T-helper 22 cell (primary cell): Measurements from ENCODE around the gene FTSJ1.
"Not testable (repeated sequence)": the region's sequence is repeated elsewhere in the genome, so short reads cannot be mapped to it uniquely, and the experiment has no call there.

ENCODE experiments used
- DNase-seq: peaks from one replicate; pipeline ENCODE4 v3.0.0-alpha.2; 2020; ENCODE audit warnings: low read depth

The FTSJ1 gene, protein sequence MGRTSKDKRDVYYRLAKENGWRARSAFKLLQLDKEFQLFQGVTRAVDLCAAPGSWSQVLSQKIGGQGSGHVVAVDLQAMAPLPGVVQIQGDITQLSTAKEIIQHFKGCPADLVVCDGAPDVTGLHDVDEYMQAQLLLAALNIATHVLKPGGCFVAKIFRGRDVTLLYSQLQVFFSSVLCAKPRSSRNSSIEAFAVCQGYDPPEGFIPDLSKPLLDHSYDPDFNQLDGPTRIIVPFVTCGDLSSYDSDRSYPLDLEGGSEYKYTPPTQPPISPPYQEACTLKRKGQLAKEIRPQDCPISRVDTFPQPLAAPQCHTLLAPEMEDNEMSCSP

GRCh38 chrX:48475774-48476577 lies at the start of gene FTSJ1:
TSS of gene FTSJ1 (plus strand) at chrX:48476199. CDS start at chrX:48478048, 1,849 bp downstream.
- DNase-seq: peak; percentile 86

- not testable (repeated sequence) for DNase-seq
These were observed 48.8 kb upstream of the FTSJ1 start for GRCh38 chrX:48427027-48427716.

GRCh38 chrX:48429606-48430005 lies 46.4 kb upstream of the FTSJ1 start:
- not testable (repeated sequence) for DNase-seq

- not testable (repeated sequence) for DNase-seq
These were observed 45.8 kb upstream of the FTSJ1 start for GRCh38 chrX:48430166-48430565.

DNA sequence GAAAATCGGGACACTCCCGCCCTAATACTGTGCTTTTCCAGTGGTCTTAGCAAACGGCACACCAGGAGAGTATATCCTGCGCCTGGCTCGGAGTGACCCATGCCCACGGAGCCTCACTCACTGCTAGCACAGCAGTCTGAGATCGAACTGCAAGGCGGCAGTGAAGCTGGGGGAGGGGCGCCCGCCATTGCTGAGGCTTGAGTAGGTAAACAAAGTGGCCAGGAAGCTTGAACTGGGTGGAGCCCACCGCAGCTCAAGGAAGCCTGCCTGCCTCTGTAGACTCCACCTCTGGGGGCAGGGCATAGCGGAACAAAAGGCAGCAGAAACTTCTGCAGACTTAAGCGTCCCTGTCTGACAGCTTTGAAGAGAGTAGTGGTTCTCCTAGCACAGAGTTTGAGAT lies 42.3 kb upstream of the FTSJ1 start:
- not testable (repeated sequence) for DNase-seq

DNA sequence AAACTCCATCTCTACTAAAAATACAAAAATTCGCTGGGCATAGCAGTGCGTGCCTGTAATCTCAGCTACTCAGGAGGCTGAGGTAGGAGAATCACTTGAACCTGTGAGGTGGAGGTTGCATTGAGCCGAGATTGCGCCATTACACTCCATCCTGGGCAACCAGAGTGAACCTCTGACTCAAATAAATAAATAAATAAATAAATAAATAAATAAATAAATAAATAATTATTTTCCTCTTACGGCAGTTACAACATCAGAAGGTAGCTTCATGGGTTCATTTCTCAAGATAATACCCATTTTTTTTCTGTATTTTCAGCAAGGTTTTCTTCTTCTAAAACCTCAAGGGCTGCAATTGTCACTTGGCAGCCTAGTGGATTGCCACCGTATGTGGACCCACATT lies 28.8 kb upstream of the FTSJ1 start:
- not testable (repeated sequence) for DNase-seq

GRCh38 chrX:48450076-48450475 lies 25.9 kb upstream of the FTSJ1 start:
- no peak for DNase-seq

DNA sequence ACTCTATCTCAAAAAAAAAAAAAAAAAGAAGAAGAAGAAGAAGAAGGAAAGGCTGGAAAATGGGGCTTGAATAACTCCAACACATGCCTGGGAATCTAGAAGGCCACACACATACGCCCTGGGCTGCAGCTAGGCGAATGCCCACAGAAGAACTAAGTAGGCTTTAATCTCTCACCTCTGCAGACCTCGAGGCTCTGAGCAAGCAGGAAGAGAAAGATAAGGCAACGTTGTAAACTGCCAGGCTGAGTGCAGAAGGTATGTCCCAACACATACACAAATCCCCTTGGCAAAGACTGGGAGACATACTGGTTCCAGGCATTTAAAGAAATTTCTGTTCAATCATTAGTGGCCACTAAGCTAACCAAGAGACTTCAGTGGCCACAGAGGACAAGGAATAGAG lies 24.3 kb upstream of the FTSJ1 start:
- DNase-seq: no peak

DNA sequence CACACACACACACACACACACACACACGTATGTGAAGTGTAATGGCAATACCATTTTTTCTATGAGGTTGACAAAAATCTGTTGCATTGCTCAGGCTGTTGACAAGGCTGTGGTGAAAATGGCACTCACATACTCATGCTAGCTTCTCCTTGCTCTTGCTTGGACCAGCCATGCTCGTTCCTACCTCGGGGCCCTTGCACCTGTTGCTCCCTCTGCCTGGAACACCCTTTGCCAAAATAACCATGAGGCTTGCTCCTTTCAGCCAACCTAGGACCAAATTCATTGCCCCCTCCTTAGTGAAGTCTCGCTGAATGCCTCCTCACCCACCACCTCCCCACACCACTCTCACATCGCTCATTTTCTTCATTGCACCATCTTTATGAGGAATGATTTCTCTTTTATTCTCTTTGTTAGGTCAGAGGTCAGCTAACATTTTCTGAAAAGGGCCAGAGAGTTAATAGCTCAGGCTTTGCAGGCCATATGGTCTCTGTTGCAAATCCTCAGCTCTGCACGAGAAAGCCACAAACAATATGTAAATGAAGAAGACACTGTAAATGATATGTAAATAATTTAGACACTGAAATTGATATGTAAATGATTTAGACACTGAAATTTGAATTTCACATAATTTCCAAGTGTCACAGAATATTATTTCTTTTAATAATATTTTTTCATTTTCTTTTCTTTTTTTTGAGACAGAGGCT lies 19.2 kb upstream of the FTSJ1 start:
- no peak for DNase-seq

GRCh38 chrX:48458711-48459110 lies 17.3 kb upstream of the FTSJ1 start:
- DNase-seq: no peak

DNA sequence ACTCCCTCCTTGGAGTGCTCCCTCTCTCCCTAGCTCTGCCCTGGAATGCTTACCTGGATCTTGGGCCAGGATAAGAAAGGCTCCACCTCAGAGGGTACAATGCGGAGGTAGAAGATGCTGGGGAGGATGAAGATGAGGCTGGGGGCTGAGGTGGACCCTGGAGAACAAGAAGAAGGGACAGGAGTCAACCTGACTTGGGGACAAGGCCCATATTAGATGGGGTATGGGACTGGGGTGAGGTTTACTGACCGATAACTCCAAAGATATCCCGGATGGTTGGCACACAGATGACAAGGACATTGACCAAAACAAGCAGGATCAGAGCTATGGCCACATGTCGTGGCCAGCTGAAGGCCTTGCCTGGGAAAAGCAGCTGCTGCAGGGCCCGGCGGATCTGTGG lies 16.5 kb upstream of the FTSJ1 start:
- DNase-seq: no peak

DNA sequence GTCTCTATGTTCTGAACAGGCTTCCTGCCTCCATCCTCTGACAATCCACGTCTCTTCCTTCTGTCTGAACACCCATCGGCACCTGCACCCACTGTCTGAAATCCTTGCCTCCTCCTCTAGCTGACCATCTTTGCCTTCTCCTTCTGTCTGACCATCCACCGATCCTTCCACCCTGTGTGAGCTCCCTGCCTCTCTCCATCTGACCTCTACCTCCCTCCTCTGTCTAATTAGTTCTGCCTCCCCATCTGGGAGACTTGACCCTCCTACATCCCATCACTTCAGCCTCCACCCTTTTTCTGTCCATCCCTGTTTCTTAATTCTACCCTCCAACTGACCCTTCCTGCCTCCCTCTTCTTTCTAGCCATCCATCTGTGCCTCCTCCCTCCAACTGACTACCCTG lies 16.0 kb upstream of the FTSJ1 start:
- no peak for DNase-seq

GRCh38 chrX:48460606-48461005 lies 15.4 kb upstream of the FTSJ1 start:
- no peak for DNase-seq

DNA sequence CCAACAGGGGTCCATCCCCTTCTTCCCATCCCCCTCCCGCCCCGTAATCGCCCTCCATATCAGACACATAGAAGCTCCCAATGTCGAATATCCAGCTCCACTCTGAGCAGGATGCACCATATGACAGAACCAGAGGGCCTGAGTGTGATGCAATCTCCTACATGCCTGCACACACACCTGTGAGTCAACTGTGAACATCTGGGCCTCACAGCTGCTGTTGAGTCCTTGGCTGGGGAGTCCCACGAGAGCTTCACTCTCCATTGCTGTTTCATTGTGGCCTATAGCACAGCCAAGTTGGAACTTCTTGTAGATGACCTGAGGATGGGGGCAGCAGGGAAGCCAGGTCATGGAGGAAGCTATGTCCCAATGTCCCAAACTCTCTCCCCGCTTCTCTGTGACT lies 14.2 kb upstream of the FTSJ1 start:
- DNase-seq: no peak

DNA sequence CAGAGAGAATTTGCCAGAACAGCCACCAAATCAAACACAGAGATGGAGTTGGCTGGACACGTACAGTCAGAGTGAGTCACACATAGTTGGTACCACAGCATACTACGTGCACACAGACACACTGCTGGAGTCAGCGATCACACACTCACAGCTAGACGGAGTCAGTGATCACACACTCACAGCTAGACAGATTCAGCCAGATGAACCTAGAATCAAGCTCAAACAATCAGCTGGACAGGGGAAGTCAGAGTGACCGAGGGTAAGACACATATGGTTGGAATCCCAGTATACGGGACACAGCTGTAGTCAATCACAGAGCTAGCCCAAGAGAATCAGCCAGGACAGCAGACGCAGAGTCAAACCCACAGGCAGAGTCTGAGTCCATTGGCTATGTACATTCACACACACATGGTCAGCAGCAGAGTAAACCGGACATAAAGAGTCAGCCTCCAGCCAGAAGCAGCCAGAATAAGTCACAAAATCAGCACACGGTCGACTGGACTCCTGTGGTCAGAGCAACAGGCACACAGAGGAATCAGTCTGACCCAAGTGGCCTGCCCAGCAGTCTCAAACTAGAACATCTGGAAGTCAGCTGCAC lies 10.6 kb upstream of the FTSJ1 start:
- DNase-seq: no peak

DNA sequence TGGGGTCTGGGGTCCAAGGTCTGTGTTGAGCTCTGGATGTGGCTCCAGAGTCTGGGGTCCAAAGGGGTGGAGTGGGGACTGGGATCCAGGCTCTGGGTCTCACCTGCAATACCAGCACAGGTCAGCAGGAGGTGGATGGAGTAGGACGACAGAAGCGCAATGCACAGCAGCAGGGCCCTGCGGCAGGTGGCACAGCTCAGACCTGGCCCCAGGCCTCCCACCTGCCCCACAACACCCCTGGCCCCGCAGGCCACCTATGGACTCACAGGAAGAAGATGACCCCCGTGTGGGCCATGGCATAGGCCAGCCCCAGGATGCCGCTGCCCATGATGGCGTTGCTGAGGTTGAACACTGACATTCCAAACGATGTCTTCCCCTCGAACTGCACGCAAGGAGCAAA lies 9.3 kb upstream of the FTSJ1 start:
- no peak for DNase-seq

- DNase-seq: no peak
These were observed 8.7 kb upstream of the FTSJ1 start for GRCh38 chrX:48467281-48467761.

GRCh38 chrX:48468247-48468671 lies 7.7 kb upstream of the FTSJ1 start:
- DNase-seq: no peak

DNA sequence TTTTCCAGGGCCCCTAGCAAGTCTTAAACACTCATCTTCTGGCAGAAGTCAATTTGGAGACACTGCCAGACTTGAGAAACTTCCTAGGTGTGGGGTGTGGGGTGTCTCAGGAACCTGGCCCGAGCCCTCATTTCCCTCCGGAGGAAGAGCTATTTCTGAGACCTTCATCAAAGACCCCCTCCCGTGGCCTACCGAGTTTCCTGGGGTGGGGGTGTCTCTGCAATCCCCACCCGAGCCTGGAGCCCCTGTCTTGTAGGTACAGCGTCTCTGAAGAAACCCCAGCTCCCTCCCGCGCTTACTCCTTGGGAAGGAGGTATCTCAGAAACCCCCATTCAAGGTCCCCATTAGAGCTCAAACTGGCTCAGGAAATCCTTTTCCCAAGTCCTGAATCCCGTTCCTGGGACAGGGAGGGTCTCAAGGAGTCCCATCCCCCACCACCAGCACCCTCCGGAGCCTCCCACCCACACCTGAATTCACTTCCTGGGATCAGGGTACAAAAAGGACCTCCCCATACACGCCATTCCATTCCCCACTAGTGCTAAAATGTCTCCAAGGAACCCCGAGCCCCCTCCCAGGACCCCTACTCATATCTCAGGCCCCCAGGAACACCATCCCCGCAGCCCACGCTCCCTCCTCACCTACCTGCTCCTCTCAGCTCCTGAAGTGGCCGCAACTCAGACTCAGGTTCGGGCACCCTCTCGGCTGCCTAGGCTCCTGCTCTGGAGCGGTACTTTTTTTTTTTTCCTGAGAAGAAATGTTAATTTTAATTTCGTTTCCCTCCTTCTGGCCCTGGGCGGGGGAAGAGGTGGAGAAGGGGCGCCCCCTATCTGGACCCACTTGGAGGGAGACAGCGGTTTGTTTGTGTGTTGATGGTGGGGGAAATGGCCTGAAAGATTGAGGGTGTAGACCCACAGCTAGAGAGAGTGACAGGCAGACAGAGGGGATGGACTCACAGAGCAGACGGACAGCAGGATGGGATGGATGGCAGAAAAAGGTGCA lies 7.0 kb upstream of the FTSJ1 start:
- no peak for DNase-seq

DNA sequence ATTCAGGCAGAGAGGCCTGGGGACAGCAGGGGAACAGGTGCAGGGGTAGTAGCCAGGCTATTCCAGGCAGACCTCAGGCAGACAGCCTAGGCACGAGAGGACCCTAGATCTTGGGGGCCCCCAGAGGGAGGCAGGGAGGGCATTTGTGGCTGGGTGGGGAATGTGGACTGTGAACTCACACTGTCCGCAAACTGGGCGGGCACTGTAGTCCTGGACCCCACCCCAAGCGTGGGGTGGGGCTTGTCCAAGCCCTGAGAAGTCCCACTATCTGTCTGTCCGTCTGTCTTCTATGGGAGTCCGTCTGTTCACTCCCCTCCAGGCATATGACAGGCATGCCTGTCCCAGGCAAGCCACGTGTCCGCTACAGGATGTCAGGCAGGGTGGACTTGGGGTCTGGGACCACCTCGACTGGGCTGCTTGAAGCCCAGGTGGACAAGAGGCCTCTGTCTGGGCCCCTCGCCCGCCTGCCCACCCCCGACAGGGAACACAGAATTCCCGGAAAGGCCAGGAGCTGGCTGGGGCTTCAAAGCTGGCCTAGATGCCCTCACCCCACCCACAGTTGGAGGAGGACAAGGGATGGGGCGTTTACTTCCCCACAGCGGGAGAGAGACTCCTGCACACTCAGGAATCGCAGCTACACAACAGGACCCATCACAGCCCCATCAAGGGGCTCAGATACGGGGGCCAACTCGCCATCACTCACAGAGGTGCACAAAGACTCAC lies 5.7 kb upstream of the FTSJ1 start, which contains the start of gene SLC38A5:
TSS of gene SLC38A5 (minus strand) at position 151 of the 723 bp plus-strand sequence. CDS start 2,336 bp downstream, outside the sequence.
- no peak for DNase-seq
